T follicular helper cell (primary cell): Measurements from ENCODE around the gene PGLYRP3.
"Not testable (repeated sequence)": the region's sequence is repeated elsewhere in the genome, so short reads cannot be mapped to it uniquely, and the experiment has no call there.

Source experiments
- DNase-seq: peaks from one replicate; pipeline ENCODE4 v3.0.0-alpha.2; 2020; ENCODE audit warnings: low read depth

The PGLYRP3 gene

DNA sequence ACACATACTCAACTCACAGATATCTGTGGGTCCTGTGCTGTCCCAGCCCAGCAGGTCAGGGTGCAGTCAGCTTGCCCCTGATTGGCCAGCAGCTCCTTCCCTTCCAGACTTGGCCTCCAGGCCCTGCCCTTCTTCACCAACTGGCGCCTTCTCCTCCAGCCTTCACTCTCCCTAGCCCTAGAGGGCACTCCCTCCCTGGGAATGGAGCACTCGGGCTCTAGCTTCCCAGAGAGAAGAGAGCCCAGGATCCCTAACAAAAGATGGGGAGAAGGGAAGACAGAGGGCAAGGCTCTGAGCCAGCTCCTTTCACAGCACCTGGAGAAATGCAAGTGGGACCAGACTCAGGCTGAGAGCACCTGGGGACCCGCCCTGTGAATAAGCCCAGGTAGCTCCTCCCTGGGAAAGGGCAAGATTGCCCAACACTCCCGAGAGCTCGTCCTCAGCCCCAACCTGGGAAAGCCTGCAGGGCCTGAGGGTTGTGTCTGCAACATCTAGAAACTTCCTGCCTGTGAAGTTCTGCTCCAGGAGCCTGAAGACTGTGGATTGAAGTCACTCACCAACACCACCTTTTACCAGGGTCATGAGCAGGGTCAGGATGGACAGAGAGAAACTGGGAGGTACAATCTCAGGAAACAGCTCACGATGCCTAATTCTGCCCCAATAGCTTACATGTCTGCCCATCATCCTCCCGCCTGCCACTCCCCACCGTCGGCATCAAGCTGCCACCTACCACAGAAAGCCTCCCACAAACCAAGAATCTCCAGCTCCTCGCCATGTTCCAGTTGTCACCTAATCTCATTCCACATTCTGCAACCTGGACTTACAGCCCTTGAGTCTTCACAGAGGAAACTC, 36.0 kb upstream of the PGLYRP3 start, which contains the start of gene PGLYRP4:
TSS of gene PGLYRP4 (minus strand) at position 331 of the 852 bp plus-strand sequence. CDS start 909 bp downstream, outside the sequence.
- no peak for DNase-seq

DNA sequence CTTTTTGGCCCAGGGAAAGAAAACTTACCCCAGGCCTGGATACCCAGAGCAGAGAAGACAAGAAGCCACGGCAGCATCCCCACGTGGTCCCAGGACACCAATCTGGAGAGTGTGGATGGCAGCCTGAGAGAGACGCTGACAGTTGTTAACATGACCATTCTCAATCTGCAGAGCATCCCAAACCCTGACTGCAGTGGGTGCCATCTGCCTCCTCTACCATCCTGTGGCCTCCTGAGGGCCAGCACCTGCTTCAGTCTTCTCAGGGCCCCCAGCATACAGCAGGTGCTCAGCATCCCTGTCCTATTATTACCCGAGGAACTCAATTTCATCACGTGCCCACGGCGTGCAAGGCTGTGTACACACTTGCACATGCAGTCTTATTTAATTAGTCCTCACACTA, 35.1 kb upstream of the PGLYRP3 start:
- DNase-seq: no peak

DNA sequence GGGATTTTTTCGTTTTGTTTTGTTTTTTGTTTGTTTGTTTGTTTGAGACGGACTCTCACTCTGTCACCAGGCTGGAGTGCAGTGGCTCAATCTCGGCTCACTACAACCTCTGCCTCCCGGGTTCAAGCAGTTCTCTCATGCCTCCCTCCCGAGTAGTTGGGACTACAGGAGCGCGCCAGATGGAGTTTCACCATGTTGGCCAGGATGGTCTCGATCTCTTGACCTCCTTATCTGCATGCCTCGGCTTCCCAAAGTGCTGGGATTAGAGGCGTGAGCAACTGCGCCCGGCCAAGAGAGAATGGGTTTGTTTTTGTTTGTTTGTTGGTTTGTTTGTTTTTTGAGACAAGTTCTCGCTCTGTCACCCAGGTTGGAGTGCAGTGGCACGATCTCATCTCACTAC, 34.3 kb upstream of the PGLYRP3 start:
- DNase-seq: not testable (repeated sequence)

DNA sequence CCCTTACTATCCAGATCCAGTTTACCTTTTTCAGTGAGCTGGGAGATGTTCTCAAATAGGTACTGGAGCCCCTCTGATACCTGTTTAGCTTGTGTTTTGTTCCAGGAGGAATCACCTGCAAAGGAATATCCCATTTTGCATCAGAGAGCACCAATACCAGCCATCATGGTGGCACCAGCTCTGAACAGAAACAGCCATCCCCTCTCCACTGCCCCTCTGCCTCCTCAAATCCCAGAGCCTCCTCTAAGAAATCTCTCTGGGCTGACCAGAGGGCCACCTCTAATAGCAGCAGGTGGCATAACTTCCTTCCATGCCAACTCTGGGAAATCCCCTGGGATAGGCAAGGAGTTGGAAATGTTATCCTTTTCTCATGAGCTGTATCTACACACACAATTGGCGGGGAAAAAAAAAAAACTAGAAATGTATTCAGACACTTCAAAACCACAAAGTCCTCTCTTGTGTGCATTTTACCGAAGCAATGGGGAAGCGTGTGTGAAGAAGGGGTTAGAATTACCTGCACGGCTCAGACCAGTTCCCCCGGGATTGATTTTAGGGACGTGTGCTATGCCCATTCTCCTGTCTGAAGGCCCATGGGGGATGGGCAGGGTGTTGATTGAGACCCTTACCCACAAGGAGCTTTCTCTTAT, 33.4 kb upstream of the PGLYRP3 start:
- DNase-seq: no peak

DNA sequence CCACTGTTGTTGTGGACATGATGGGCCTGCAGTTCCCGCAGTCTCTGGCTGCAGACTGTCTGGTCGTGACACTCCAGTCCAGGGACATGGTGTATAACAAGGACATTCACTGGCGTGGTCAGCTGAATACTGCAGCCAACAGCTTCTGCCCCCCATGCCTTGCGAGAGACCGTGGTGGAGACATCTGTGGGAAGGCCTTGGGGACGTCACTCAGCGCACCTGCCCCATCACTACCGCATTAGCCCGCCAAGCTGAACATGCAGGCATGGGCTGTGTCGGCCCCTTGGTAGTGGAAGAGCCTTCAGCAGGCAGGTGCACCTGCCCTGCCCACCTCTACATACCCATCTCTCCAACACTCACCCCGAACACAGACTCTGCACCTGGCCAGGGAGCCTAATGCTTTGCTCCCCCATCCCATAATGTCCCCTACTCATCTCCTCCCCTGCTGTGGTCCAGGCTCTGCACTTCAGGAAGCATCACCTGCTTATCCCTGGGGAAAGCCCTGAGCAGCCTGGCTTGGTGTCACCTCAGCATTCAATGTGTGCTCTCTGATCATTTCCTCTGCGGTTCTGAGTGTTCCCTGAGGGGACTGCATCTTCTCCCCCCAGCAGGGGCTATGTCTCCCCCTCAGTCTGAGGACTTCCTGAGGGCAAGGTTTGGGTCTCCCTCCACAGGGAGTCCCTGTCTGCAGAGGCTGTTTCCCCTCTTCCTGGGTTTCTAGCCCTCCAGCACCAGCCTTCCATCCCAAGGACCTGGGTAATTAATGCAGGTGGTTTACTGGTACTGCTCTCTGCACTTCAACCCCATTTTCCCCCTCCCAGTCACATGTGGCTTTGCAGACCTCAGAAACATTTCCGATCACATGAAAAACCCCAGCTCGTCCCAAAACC, 32.7 kb upstream of the PGLYRP3 start:
- no peak for DNase-seq

DNA sequence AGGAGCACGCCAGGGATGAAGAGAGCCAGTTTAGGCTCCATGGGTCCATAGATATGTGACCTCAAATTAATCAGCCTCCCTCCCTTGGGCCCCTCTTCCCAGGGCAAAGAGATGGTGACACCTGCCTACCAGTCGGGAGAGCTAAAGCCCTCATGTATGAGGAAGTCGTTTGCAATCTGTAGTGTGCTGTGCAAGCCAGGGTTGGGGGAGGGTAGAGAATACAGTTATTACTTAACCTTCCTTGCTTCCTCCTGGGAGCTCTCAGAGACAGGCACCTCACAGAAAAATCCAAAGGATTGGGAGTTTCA, 31.9 kb upstream of the PGLYRP3 start:
- no peak for DNase-seq

DNA sequence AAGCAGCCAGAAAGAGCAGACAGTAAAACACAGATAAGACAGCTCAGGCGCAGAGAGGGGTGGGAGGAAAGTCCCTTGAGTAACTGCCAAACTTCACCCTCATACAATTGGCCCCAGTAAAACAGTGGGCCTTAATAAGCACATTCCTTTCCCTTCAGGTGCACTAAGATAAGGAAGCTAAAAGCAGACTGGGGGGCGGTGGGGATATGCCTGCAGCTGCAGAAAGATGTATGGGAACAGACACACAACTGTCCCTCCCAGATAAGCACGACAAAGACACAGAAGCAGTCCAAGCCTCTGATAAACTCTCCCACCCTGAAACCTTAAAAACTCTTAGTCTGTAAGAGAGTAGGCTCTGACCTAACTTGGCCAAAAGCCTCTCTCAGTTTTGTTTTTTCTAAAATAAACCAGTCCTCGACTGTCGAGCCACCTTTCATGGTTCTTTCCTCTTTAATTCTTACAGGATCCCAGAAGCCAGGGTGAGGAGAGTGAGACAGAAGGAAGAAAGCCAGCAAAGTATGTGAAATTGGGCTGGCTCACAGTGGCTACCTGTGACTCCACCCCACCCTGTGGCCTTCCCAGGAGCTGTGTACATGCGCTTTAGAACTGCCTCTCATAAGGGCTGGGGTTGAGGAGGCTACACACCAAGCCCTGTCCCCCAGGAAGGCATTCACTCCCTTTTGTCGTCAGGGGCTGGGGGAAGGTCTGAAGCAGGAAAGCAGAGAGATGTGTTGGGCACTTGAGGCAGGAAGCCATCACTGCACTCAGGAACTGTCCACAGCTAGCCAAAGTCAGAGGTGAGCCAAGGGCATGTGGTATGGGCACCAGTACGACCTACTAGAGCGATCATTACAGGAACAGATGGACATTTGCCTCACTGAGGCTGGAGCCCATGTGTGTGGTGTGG, 31.3 kb upstream of the PGLYRP3 start:
- DNase-seq: no peak

DNA sequence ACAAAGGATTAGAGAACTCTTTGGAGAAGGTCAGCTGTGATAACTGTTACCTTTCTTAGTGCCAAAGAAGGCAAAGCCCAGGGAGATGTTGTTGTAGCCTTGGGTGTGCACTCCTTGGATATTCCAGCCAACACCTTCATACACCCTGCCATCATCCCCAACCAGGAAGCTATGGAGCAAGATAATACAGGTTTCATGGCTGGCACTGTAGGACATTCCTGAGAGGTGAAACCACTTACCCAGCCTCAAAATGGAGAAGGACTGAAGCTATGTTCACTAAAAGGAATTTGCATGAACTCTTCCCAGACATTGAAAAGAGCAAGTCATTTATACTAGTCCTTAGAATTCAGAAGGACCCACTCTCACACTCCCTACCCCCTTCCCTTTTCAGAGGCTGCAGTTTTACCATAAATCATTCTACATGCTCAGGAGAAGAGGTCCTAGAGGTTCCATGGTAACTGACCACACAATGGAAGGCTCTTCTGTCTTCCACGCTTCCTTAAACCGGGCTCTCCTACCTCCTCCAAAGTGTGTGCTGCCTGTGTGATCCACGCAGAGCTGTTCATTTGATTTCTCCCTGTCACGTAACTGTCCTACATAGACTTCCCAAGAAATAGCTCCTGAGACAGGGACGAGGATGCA, 30.4 kb upstream of the PGLYRP3 start:
- DNase-seq: no peak

DNA sequence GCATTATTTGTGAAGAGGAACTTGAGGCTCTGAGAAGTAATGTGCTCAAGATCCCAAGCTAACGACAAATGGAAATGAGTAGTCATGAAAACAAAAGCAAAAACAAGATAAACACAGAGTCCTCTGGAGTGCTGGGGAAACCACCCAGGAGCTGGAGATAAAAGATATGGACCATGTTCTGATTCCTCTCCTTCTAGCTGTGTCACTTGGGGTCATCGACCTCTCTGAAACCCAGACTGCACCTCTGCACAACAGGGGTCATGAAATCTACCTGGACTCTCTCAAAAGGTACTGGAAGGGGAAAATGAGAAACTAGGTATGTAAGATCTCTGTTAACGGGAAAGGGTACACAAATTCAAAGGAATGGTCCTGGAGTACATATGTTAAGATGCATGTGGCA, 29.4 kb upstream of the PGLYRP3 start:
- no peak for DNase-seq

DNA sequence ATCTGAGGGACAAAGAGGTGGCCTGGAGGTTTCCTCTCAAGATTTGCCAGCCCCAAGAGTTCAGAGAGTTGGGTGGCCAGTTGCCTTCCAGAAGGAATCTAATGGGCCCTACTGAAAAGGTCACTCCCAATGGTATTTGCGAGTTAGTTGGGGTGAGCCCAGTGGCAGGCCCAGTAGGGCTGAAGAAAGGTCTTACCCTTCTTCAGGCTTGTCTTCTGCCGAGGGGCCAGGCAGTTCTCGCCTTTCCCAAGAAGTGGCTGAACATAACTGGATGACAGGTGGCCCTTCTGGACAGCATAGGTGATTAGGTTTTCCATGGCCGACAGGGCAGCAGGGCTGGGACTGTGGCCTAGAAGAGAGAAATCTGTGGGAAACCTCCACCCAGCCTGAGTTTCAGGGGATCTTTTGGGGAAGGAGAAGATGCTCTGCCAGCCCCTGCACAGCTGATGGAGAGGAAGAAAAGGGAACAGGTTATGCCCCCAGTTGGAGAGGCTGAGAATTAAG, 28.7 kb upstream of the PGLYRP3 start:
- no peak for DNase-seq

DNA sequence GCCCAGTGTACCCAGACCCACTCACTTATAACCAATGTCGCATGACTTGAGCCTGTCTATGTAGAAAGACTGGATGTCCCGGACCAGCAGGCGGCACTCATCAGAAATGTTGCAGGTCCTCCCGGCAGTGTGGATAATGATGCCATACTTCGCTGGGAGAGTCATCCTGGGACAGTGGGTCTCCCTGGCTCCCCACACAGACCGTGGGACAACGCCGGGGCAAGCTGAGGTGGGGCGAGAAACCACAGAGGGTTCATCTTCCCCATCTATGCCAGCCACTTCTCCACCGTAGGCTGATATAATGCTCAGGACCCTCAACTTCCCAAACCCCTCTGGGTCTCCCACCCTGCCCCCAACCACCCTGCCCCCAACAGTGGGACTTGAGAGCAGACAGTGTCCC, 27.6 kb upstream of the PGLYRP3 start:
- no peak for DNase-seq

DNA sequence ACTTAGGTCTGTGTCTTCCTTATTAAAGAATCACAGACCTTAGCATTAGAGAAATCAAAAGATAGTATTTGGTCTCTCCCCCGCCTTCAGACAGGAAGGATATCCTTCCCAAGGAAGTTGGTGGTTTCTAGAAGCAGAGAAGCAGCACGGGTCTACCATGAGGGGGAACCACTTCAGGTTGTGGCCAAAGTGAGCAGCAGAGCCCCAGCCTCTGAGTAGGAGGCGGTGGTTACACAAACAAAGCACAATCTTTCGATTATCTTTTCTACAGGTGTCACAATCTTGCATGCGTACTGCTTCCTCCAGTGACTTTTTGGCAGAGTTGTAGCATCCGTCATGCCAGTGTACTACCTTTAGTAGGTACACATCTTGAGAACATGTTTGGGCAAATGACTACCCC, 27.1 kb upstream of the PGLYRP3 start:
- DNase-seq: no peak

DNA sequence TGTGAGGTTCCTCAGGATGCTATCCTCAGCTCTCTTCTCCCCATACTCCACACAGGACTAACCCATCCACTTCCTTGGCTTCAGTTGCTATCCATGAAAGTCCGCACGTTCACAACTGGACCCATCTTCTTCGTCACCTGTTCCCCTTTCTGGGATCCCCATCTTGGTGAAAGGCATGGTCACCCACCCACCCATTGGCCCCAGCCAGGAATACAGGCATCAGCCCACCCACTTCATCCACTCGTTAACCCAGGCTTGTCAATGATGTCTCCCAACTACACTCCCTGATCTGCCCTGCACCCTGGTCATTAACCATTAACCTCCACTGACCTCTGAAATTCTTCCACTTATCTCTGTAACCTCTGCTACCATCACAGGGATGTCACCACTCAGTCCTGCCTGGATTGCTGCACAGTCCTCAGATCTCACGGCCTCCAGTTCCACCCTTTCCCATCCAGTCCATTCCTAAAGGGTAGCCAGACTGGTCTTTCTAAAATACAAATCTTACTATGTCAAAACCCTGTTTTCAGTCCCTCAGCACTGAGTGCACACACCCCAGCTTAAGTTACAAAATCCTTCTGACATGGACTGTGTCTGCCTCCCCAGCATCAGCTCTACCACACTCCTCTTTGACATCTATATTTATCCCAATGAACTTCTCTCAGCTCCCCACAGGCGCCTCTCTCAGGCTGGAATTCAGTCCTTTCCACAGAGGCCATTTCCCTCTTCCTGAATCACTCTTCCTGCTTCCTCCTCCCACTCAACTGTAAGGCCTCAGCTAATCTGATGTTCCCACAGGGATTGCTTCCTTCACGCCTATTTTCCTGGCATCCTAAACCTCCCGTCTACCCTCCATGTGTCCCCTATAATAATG, 25.5 kb upstream of the PGLYRP3 start:
- no peak for DNase-seq

DNA sequence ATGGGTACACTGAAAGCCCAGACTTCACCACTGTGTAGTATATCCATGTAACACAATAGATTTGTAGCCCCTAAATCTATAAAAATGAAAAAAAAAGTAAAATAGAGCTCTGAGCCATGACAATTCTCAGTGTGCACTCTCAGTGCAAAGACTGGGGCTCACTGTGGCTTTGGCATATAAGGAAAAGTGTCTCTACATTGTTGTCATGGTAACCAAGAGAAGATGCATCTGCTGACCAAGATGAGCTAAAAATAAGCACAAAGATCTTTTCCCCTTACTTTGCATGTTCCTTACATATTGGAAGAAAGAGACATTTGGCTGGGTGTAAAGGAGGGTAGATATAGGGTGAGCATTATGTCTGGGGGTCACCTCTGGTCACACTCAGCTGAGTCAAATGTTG, 23.9 kb upstream of the PGLYRP3 start:
- DNase-seq: no peak

DNA sequence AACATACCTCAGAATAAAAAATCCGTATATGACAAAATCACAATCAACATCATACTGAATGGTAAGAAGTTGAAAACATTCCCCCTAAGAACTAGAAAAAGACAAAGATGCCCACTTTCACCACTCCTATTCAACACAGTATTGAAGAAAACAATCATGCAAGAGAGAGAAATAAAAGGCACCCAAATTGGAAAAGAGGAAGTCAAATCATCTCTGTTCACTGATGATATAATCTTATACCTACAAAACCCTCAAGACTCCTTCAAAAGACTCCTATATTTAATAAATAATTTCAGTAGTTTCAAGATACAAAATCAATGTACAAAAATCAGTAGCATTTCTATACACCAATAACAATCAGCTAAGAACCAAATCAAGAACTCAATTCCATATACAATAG, 21.1 kb upstream of the PGLYRP3 start:
- DNase-seq: no peak

DNA sequence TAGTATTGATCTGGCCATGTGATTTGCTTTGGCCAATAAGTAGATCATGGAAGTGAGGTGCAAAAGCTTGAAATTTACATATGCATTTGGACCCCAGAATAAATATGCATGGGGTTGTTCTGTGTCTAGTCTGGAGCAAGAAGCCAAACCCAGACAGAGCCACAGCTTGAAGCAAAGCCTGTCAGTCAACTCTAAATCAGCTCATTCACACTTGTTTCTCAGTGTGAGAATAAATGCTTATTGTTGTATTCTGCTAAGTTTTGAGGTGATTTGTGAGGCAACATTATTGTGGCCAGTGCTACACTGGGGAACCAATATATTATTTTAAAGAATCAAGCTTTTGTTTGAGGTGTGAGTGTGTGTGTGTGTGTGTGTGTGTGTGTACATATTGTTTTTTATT, 12.2 kb upstream of the PGLYRP3 start:
- no peak for DNase-seq

DNA sequence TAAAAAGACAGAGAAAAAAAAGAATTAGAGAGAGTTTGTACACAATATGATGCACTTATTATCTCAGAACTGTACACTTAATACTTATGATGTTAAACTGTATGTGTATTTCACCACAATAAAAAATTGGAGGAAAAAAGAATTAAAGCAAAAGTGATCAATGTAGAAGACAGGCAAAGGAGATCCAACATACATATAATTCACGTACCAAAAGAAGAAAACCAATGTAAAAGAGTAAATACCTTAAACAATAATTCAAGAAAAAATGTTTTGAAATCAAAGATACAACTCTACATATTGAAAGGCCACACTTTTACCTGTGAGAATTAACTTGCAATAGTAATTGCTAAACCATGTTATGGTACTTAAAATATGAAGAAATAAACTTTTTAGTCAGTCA, 9.8 kb upstream of the PGLYRP3 start:
- DNase-seq: no peak

DNA sequence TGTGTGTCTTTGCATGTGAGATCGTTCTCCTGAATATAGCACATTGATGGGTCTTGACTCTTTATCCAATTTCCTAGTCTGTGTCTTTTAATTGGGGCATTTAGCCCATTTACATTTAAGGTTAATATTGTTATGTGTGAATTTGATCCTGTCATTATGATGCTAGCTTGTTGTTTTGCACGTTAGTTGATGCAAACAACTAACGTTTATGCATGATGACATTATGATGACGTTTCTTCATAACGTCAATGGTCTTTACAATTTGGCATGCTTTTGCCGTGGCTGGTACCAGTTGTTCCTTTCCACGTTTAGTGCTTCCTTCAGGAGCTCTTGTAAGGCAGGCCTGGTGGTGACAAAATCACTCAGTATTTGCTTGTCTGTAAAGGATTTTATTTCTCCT, 5.4 kb upstream of the PGLYRP3 start:
- not testable (repeated sequence) for DNase-seq

DNA sequence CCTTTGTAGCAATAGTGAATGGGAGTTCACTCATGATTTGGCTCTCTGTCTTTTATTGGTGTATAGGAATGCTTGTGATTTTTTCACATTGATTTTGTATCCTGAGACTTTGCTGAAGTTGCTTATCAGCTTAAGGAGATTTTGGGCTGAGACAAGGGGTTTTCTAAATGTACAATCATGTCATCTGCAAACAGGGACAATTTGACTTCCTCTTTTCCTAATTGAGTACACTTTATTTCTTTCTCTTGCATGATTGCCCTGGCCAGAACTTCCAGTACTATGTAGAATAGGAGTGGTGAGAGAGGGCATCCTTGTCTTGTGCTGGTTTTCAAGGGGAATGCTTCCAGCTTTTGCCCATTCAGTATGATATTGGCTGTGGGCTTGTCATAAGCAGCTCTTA, 3.3 kb upstream of the PGLYRP3 start:
- DNase-seq: not testable (repeated sequence)

DNA sequence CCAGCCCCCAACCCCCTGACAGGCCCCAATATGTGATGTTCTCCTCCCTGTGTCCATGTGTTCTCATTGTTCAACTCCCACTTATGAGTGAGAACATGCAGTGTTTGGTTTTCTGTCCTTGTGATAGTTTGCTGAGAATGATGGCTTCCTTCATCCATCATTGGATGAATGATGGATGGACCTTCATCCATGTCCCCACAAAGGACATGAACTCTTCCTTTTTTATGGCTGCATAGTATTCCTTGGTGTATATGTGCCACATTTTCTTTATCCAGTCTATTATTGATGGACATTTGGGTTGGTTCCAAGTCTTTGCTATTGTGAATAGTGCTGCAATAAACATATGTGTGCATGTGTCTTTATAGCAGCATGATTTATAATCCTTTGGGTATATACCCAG, 1.6 kb upstream of the PGLYRP3 start:
- DNase-seq: not testable (repeated sequence)
